IPS-15b (cell line): ENCODE results near the gene POLR3E.

Source experiments
- H3K27me3 ChIP-seq: one replicate; pipeline ENCODE4 v1.6.1; 2013; ENCODE audit warnings: low read length; ENCODE audit not compliant: control insufficient read depth, insufficient read depth
- H3K36me3 ChIP-seq: one replicate; pipeline ENCODE4 v1.6.1; 2013; ENCODE audit warnings: low read length; ENCODE audit not compliant: control insufficient read depth, insufficient read depth
- H3K4me1 ChIP-seq: one replicate; pipeline ENCODE4 v1.6.1; 2013; ENCODE audit warnings: mild to moderate bottlenecking, low read length; ENCODE audit not compliant: control insufficient read depth, insufficient read depth
- H3K4me3 ChIP-seq: one replicate; pipeline ENCODE4 v1.5.1; 2013; ENCODE audit warnings: low read depth, low read length
- H3K9ac ChIP-seq: one replicate; pipeline ENCODE4 v1.6.1; 2013; ENCODE audit warnings: low read depth, mild to moderate bottlenecking, low read length
- H3K9me3 ChIP-seq: one replicate; pipeline ENCODE4 v1.6.1; 2013; ENCODE audit warnings: mild to moderate bottlenecking, low read length; ENCODE audit not compliant: control insufficient read depth, insufficient read depth

POLR3E gene

DNA sequence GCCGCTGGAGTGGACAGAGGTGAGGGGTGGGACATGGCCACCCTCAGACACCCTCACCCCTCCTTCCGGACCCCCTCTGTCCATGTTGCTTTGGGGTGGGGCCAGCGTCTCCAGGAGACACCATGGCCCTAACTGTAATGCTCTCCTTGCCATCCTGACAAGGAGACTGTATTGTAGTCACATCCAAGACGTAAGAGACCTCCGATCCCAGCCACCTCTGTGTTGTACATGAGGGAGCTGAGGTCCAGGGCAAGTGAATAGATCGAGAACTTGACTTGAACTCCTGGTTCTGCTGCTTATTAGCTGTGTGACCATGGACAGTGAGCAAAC, 30.2 kb downstream of the POLR3E start:
- H3K9me3 ChIP-seq: no peaks in the 10 kb centered on the region
- no peaks in the 10 kb centered on the region for H3K4me1 ChIP-seq
- H3K9ac ChIP-seq: no peak overlapping the region
- H3K36me3 ChIP-seq: peaks cover 67% of the 10 kb centered on the region
- H3K4me3 ChIP-seq: no peak overlapping the region
- H3K27me3 ChIP-seq: no peaks in the 10 kb centered on the region

DNA sequence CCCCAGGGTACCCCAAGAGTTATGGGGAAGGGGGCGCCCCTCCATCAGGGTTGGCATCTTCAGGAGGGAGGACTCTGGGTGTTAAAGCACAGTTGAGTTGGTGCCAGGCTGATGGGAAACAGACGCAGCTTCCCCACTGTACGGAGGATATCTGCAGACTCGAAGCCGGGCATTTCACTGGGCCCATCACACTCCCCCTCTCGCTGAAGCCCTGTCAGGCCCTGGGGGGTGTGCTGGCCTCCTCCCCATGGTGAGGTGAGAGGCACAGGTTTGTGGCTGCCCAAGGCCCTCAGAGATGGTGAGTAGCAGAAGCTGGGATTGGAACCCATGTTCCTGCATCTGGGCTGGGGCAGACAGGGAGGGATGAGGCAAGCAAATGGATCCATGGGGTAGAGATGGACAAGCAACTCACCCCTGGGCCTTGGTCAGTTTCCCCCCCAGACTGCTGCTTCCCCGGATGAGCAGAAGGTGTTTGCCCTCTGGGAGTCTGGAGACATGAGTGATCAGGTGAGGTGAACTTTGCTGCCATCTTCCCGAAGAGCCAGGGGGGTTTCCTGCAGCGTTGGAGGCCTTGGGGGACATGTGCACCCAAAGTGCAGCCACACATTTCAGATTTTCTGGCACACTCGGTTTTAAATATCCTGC, 31.0 kb downstream of the POLR3E start:
- Histone ChIP-seq H3K4me3 (no peak overlapping the region), H3K36me3 (peaks cover 62% of the 10 kb centered on the region), H3K27me3 (no peaks in the 10 kb centered on the region), H3K4me1 (no peaks in the 10 kb centered on the region), H3K9me3 (no peaks in the 10 kb centered on the region), H3K9ac (no peak overlapping the region)

DNA sequence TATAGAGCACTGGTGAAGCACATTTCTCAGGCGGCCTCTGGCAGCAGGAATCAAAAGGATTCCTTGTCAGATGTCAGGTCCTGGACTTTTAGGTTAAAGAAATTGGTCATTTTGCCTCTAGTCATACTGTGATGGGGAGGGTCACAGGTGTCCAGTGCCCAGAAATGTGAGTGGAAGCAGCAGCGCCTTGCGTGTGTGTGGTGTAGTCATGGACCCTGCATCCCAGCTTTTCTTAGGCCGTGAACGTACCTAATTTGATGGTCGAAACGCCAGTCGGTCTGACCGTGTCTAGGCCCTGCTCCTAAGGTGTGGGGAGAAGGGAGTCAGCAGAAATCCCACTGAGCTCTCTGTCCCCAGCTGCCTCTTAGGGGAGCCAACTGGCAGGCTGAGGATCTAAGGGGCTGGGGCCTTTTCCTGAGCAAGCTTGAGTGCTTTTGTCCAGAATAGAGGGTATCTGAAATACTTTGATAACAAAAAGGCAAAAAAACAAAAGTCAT, 32.0 kb downstream of the POLR3E start:
- no peaks in the 10 kb centered on the region for H3K4me1 ChIP-seq
- H3K36me3 ChIP-seq: peaks cover 58% of the 10 kb centered on the region
- no peak overlapping the region for H3K9ac ChIP-seq
- no peak overlapping the region for H3K4me3 ChIP-seq
- H3K9me3 ChIP-seq: no peaks in the 10 kb centered on the region
- H3K27me3 ChIP-seq: no peaks in the 10 kb centered on the region

DNA sequence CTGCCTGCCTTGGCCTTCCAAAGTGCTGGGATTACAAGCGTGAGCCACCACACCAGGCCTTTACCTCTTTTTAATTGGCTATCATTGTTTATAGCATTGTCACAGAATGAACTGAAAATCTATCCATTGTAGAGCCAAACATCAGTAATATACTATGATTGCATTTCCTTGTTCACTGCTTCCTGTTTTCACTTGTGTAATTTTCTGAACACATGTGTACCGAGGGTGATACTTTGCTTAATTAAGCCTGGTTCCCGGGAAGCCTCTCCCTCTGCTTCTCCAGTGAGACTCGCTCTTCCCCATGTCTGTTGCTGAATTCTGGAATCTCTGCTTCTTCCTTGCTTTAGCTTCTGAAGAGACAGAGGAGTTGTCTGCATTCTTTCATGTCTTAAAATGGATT, 33.1 kb downstream of the POLR3E start:
- Histone ChIP-seq H3K4me3 (no peak overlapping the region), H3K9me3 (no peaks in the 10 kb centered on the region), H3K27me3 (no peaks in the 10 kb centered on the region), H3K4me1 (no peaks in the 10 kb centered on the region), H3K9ac (no peak overlapping the region), H3K36me3 (peaks cover 48% of the 10 kb centered on the region)

DNA sequence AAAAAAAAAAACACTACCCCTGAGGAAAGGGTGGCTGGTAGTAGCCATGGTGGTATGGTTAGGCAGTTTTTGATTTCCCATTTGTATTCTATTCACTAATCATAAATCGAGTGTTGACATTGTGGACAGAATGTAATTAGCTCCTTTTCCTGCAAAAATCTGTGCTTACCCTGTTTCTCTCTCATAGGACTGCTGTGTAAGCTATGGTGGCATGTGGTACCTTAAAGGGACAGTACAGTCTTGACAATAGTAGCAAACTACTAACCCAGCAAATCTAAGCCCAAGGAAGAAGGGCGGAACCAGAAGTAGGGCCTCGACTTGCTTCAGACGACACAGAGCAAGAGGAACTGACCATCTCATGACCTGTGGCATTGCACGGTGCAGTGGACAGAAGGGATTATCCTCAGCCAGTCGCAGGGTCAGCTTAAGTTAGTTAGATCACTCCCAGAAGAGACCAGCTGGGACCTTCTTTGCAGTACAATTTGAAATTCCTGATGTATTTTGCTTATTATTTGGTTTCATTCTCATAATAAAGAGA, 36.3 kb downstream of the POLR3E start:
- no peaks in the 10 kb centered on the region for H3K4me1 ChIP-seq
- H3K4me3 ChIP-seq: no peak overlapping the region
- H3K27me3 ChIP-seq: no peaks in the 10 kb centered on the region
- H3K9me3 ChIP-seq: no peaks in the 10 kb centered on the region
- no peak overlapping the region for H3K9ac ChIP-seq
- peaks cover 20% of the 10 kb centered on the region for H3K36me3 ChIP-seq

DNA sequence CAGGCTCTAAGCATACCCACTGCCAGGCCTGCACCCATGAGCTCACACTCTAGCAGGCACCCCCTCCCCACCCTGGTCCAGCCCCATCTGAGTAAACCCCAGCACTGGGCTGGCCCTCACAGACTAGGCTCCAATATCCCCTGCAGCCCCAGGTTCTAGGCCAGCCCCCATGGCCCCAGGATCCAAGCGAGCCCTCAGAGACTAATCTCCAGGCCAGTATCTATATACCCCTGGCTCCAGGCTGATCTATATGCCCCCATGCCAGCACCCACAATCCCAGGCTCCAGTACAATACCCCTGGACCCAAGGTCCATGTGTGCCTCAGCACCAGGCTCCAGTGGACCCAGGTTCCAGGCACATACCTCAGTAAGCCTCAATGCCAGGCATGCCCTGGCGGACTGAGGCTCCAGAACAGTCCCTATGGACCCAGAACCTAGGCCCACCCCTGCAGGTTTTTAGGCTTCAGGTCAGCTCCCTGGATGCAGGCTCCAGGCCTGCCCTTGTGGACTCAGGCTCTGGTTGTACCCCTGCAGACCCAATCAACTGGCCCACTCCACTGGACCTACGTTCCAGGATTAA, 38.5 kb downstream of the POLR3E start:
- Histone ChIP-seq H3K36me3 (peaks cover 16% of the 10 kb centered on the region), H3K27me3 (no peaks in the 10 kb centered on the region), H3K4me3 (no peak overlapping the region), H3K9me3 (no peaks in the 10 kb centered on the region), H3K4me1 (no peaks in the 10 kb centered on the region), H3K9ac (no peak overlapping the region)

DNA sequence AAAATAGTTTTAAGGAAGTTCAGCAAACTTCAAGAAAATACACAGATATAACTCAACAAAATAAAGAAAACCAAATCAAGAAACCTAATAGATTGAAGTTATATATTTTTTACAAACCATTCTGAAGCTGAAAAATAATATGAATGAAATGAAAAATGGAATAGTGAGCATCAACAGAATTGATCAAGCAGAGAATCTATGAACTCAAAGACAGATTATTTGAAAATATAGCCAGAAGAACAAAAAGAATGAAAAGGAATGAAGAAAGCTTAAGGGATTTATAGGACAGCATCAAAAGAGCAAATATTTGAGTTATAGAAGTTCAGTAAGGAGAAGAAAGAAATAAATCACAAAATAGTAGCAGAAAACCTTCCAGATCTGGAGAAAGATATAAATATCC, 39.4 kb downstream of the POLR3E start:
- Histone ChIP-seq H3K27me3 (no peaks in the 10 kb centered on the region), H3K36me3 (peaks cover 16% of the 10 kb centered on the region), H3K4me1 (no peaks in the 10 kb centered on the region), H3K4me3 (no peak overlapping the region), H3K9me3 (no peaks in the 10 kb centered on the region), H3K9ac (no peak overlapping the region)

DNA sequence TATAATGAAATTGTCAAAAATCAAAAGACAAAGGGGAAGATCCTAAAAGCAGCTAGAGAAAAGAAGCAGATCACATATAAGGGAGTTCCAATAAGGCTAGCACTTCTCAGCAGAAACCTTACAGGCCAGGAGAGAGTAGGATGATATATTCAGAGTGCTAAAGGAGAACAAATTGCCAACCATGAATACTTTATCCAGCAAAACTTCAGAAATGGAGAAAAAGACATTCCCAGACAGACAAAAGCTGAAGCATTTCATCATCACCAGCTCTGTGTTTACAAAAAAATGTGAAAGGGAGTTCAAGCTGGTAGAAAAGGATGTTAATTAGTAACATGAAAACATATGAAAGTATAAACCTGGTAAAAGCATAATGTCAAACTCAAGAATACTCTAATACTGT, 39.8 kb downstream of the POLR3E start:
- peaks cover 14% of the 10 kb centered on the region for H3K36me3 ChIP-seq
- no peaks in the 10 kb centered on the region for H3K27me3 ChIP-seq
- no peak overlapping the region for H3K9ac ChIP-seq
- H3K9me3 ChIP-seq: no peaks in the 10 kb centered on the region
- no peaks in the 10 kb centered on the region for H3K4me1 ChIP-seq
- H3K4me3 ChIP-seq: no peak overlapping the region

DNA sequence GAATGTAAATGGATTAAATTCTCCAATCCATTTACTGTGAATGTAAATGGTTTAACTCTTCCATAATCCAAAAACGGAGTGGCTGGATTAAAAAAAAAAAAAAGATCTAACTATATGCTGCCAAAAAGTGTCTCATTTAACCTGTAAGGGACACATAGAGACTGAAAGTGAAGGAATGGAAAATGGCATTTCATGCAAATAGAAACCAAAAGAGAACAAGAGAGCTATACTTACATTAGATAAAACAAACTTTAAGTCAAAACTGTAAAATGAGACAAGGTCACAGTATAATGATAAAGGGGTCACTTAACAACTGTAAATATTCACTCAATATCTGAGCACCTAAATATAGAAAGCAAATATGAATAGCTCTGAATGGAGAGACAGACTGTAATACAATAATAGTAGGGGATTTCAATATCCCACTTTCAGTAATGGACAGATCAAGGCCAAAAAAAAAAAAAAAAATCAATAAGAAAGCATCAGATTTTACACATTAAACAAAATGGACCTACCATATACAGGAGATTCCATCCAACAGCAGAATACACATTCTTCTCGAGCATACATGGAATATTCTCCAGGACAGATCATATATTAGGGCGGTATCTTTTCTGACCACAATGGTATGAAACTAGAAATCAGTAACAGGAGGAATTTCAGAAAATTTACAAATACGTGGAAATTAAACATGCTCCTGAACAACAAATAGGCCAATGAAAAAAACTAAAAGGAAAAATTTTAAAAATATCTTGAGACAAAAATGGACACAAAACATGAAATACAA, 40.8 kb downstream of the POLR3E start:
- H3K4me1 ChIP-seq: no peaks in the 10 kb centered on the region

DNA sequence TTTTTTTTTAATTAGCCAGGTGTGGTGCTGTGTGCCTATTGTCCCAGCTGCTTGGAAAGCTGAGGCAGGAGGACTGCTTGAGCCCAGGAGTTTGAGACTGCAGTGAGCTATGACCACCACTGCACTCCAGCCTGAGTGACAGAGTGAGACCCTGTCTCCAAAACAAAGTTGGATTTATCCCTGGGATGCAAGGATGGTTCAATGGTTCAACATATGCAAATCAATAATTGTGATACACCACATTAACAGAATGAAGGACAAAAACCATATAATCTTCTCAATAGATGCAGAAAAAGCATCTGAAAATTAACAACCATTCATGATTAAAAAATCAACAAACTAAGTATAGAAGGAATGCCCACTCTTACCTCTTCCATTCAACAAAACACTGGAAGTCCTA, 43.7 kb downstream of the POLR3E start:
- Histone ChIP-seq H3K36me3 (peaks cover 3% of the 10 kb centered on the region), H3K27me3 (no peaks in the 10 kb centered on the region), H3K4me3 (no peak overlapping the region), H3K9me3 (no peaks in the 10 kb centered on the region), H3K4me1 (no peaks in the 10 kb centered on the region), H3K9ac (no peak overlapping the region)

More for the DNA sequence above, 40.8 kb downstream of the POLR3E start:
- Histone ChIP-seq H3K27me3 (no peaks in the 10 kb centered on the region), H3K4me3 (no peak overlapping the region), H3K9me3 (no peaks in the 10 kb centered on the region), H3K36me3 (peaks cover 9% of the 10 kb centered on the region), H3K9ac (no peak overlapping the region)

DNA sequence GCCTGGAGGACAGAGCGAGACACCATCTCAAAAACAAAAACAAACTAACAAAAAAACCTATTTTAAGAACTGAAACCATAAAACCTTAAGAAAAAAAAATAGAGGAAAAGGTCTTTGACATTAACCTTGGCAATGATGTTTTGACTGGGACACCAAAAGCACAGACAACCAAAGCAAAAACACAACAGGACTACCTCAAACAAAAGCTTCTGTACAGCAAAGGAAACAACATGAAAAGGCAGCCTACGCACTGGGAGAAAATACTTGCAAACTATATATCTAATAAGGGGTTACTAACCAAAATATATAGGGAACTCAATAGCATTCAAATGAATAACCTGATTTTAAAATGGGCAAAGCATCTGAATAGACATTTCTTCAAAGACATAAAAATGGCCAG, 44.9 kb downstream of the POLR3E start:
- no peaks in the 10 kb centered on the region for H3K27me3 ChIP-seq
- no peaks in the 10 kb centered on the region for H3K9me3 ChIP-seq
- H3K36me3 ChIP-seq: peaks cover 6% of the 10 kb centered on the region

DNA sequence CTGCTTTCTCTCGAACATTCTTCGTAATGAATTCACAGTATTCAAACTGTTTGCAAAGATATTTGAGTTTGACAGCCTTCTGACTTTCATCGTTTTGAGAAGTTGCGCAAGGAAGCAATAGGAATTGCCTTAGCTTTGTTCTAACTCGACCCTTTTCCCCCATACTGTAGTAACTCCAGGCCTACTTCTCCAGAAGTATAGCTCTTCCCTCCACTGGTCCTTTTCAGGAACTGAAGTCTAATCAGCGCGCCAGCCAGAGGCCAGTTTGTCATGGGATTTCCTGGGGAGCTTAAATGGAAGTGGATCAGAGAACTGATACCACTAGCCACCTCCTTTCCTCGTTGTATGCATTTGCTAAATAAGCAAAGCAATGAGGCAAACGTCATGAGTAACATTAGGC, 49.3 kb downstream of the POLR3E start:
- H3K9ac ChIP-seq: no peak overlapping the region
- peaks cover 17% of the 10 kb centered on the region for H3K36me3 ChIP-seq
- H3K4me1 ChIP-seq: no peaks in the 10 kb centered on the region
- no peaks in the 10 kb centered on the region for H3K9me3 ChIP-seq
- H3K4me3 ChIP-seq: no peak overlapping the region
- no peaks in the 10 kb centered on the region for H3K27me3 ChIP-seq

More for the DNA sequence above, 44.9 kb downstream of the POLR3E start:
- Histone ChIP-seq H3K9ac (no peak overlapping the region), H3K4me3 (no peak overlapping the region), H3K4me1 (no peaks in the 10 kb centered on the region)
